A673 (cell line): ENCODE results near the gene ZNF69. TPM values are rescaled to one million over a fixed set of nuclear protein-coding genes. Genes with fewer than 3 reads are reported as not detected.
A peak's percentile ranks its signal among the peaks of the same experiment; 100 is the strongest.
"Not testable (repeated sequence)": the region's sequence is repeated elsewhere in the genome, so short reads cannot be mapped to it uniquely, and the experiment has no call there.

ENCODE experiments used
- BruUV-seq: library from RNA; stranded (reverse); fragments of 400-500 nt; replicated peaks from 2 replicates; lab custom pipeline; 2021; lab: Mats Ljungman, UMichigan
- CTCF ChIA-PET: fragments of 300-600 bp; sonication (Branson Sonifier 250); formaldehyde crosslinking; loops from one replicate; lab custom pipeline; 2022; ENCODE audit warnings: antibody characterized with exemption; lab: Charles Lee
- POLR2A ChIA-PET: fragments of 300-600 bp; sonication (Branson Sonifier 250); formaldehyde crosslinking; loops from one replicate; lab custom pipeline; 2022; ENCODE audit warnings: antibody characterized with exemption; ENCODE audit not compliant: low non-redundant PET; lab: Charles Lee
- DNase-seq: peaks from one replicate; pipeline ENCODE4 v3.0.0-alpha.2; 2015; ENCODE audit warnings: low spot score
- H3K27ac ChIP-seq: fragments of 200-600 bp; sonication (generic); 2 replicates; pipeline ENCODE4 v1.5.1; 2016; ENCODE audit warnings: mixed run types, low read depth, mild to moderate bottlenecking, mixed read lengths, antibody characterized with exemption, low read length; ENCODE audit not compliant: poor library complexity, severe bottlenecking
- H3K27me3 ChIP-seq: fragments of 200-600 bp; sonication (generic); replicated peaks from 2 replicates; pipeline ENCODE4 v1.6.1; 2017; ENCODE audit warnings: mixed run types, low read depth, mild to moderate bottlenecking, mixed read lengths, antibody characterized with exemption, low read length; ENCODE audit not compliant: insufficient read depth, poor library complexity
- H3K36me3 ChIP-seq: fragments of 200-600 bp; sonication (generic); 2 replicates; pipeline ENCODE4 v1.6.1; 2016; ENCODE audit warnings: mixed run types, mild to moderate bottlenecking, mixed read lengths, antibody characterized with exemption, low read length; ENCODE audit not compliant: insufficient read depth, poor library complexity, severe bottlenecking
- H3K4me1 ChIP-seq: fragments of 200-600 bp; sonication (generic); 2 replicates; pipeline ENCODE4 v1.6.1; 2017; ENCODE audit warnings: mixed run types, mild to moderate bottlenecking, mixed read lengths, antibody characterized with exemption, low read length; ENCODE audit not compliant: insufficient read depth, poor library complexity, severe bottlenecking
- H3K4me3 ChIP-seq: fragments of 200-600 bp; sonication (generic); 2 replicates; pipeline ENCODE4 v1.5.1; 2016; ENCODE audit warnings: low read depth, mixed run types, mild to moderate bottlenecking, mixed read lengths, low read length; ENCODE audit not compliant: poor library complexity, severe bottlenecking
- H3K9me3 ChIP-seq: fragments of 200-600 bp; sonication (generic); 2 replicates; pipeline ENCODE4 v1.6.1; 2016; ENCODE audit warnings: mixed run types, low read depth, mild to moderate bottlenecking, mixed read lengths, antibody characterized with exemption, low read length; ENCODE audit not compliant: poor library complexity, severe bottlenecking
- CTCF ChIP-seq: fragments of 300-800, 200-600 bp; sonication (generic); conservative IDR thresholded peaks from 2 replicates; pipeline ENCODE4 v1.5.1; 2017; ENCODE audit warnings: low read depth, mild to moderate bottlenecking, antibody characterized with exemption, low read length, moderate library complexity, mixed read lengths
- EZH2 ChIP-seq: fragments of 200-600 bp; sonication (generic); IDR thresholded peaks from 2 replicates; pipeline ENCODE4 v1.6.1; 2017; ENCODE audit warnings: borderline replicate concordance, low read depth, mild to moderate bottlenecking, mixed read lengths, antibody characterized with exemption, low read length; ENCODE audit not compliant: poor library complexity, severe bottlenecking
- intact Hi-C: fragments of 100-400 bp; cut with micrococcal nuclease; formaldehyde crosslinking; loops from one replicate; pipeline ENCODE4 v1.10.0; 2022; ENCODE audit not compliant: unreplicated experiment
- total RNA-seq: library from RNA; stranded (reverse); gene quantifications from 2 replicates; pipeline ENCODE4 v1.2.3, GENCODE V29; 2021

Gene ZNF69
- total RNA-seq, 1 experiment from 2014 or later = 4.3 TPM

- Histone ChIP-seq H3K4me3 (peak within 1 kb of the TSS; percentile 82), H3K36me3 (peaks cover 12% of the 10 kb centered on the region), H3K9me3 (peaks cover 4% of the 10 kb centered on the region), H3K27me3 (no peaks in the 10 kb centered on the region), H3K27ac (peak within 1 kb of the TSS; percentile 90), H3K4me1 (no peaks in the 10 kb centered on the region)
- CTCF ChIA-PET = interaction anchor here (0.5 to 1.8 kb wide), 4 partner anchors 63 to 224 kb away, joined by 3 to 16 read pairs (median 4); no protein-coding TSS in a partner anchor
- BruUV-seq = no TSS peak
- intact Hi-C loops = loop anchor here (2.0 kb wide), 2 partner anchors 64 to 216 kb away; partner anchors contain the start of gene ZNF20
- POLR2A ChIA-PET = interaction anchor here (0.5 kb wide), 2 partner anchors 218 to 226 kb away, joined by 5 to 6 read pairs; no protein-coding TSS in a partner anchor
- DNase-seq = peak; percentile 96
- TF ChIP-seq CTCF (no peak), EZH2 (no peak)
Measured at GRCh38 chr19:11924886-11925650, 37.5 kb downstream of the ZNF69 start, which contains the start of gene ZNF700. ZNF700 (plus strand) TSS chr19:11925107; CDS start chr19:11925211, 104 bp downstream.

- BruUV-seq, H3K9me3 ChIP-seq, CTCF ChIA-PET, DNase-seq, H3K4me1 ChIP-seq, H3K27me3 ChIP-seq: not testable (repeated sequence)
- intact Hi-C loops = loop anchor here (2.0 kb wide), 2 partner anchors 63 to 215 kb away; partner anchors contain the start of gene ZNF20
- Histone ChIP-seq H3K4me3 (peak overlapping the region; percentile 82), H3K27ac (peak overlapping the region; percentile 90), H3K36me3 (peaks cover 12% of the 10 kb centered on the region)
- POLR2A ChIA-PET = interaction anchor here (0.5 kb wide), 1 partner anchor 225 kb away, joined by 5 read pairs; no protein-coding TSS in a partner anchor
Measured at GRCh38 chr19:11925651-11926187, 38.1 kb downstream of the ZNF69 start.

GRCh38 chr19:11927227-11927626, 39.6 kb downstream of the ZNF69 start:
- DNase-seq = no peak
- Histone ChIP-seq H3K36me3 (peaks cover 12% of the 10 kb centered on the region), H3K4me3 (no peak overlapping the region), H3K27ac (no peak overlapping the region), H3K9me3 (peaks cover 4% of the 10 kb centered on the region), H3K27me3 (no peaks in the 10 kb centered on the region), H3K4me1 (no peaks in the 10 kb centered on the region)
- no TSS peak for BruUV-seq
- intact Hi-C loops = no loop called here
- no peak for TF ChIP-seq EZH2
- no peak for TF ChIP-seq CTCF
- POLR2A ChIA-PET = no interaction called here
- CTCF ChIA-PET = no interaction called here
